GM19324 (cell line): ENCODE measurements around the gene GSTM3.
A peak's percentile ranks its signal among the peaks of the same experiment; 100 is the strongest.
"Not testable (repeated sequence)": the region's sequence is repeated elsewhere in the genome, so short reads cannot be mapped to it uniquely, and the experiment has no call there.

Source experiments
- ATAC-seq: cut with Tn5 transposase; IDR thresholded peaks from one replicate; pipeline ENCODE4 v1.9.1; 2021; ENCODE audit warnings: mild to moderate bottlenecking, moderate library complexity; ENCODE audit not compliant: unreplicated experiment, low FRiP score

The GSTM3 gene

DNA sequence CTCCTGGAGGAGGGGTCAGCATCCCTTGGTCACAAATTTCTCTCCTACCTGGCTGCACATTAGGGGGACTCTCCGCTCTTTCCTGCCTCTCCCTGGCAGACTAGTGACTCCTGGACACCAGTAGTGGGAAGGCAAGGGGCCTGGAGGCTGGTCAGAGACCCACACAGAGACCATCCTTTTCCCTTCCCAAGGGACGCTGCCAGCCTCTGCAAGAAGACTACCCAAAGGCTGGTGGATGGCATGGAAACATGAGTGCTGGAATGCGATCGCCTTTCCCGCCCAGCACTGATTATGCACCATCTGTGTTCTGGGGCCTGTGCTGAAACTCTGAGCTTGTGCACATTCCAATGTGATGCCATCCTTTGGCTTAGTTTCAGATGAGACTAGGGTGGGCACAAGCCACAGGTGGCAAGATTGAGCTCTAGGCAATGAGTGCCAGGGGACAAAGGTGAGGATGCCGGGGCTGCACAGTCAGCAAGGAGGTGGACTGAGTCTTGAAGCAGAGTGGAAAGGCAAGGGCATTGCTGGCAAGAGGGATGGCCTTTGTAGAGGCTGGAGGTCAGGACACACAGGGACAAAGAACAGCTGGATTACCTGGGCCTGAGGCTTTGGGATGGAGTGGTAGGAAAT lies 35.5 kb upstream of the GSTM3 start:
- no peak for ATAC-seq

DNA sequence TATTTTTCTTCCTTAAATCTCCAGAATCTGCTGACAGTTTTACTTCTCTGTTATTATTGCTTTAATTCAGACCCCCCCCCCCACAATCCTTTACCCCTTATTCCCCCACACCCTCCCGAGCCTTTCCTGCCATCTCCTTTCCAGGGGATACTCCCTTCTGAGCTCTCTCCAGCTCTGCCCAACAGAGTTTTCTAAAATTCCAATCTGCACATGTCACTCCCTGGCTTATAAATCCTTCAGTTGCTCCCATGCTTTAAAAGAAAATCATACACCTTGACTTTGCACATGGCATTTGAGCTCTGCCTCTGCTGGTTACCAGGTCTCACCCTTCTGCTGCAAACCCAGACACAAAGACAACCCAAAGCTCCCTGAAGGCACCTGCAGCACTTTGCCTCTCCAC lies 34.6 kb upstream of the GSTM3 start:
- ATAC-seq: no peak

DNA sequence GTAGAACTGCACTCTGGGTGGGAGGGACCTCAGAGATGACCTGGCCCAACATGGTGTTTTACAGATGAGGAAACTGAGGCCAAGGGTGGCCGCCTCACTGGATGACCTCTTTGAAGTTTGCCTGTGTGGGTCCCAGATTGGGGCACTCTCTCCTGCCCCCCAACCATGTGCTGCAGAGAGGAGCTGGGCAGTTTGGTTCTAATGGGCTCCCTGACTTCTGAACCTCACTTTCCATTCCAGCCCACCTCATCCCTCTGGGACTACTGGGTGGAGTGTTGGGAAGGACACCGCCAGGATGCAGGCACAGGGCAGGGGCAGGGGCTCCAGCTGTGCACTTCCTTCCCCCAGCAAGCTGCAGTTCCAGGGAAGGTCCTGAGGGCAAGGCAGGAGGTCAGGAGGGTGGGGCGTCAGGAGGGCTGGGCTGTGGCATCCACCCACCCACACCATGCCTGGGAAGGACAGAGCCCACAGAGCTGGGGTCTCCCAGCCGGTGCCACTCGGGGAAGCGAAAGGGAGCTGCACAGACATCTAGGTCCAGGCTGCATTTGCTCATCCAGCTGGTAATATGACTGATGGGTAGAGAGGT lies 33.2 kb upstream of the GSTM3 start:
- ATAC-seq: no peak

DNA sequence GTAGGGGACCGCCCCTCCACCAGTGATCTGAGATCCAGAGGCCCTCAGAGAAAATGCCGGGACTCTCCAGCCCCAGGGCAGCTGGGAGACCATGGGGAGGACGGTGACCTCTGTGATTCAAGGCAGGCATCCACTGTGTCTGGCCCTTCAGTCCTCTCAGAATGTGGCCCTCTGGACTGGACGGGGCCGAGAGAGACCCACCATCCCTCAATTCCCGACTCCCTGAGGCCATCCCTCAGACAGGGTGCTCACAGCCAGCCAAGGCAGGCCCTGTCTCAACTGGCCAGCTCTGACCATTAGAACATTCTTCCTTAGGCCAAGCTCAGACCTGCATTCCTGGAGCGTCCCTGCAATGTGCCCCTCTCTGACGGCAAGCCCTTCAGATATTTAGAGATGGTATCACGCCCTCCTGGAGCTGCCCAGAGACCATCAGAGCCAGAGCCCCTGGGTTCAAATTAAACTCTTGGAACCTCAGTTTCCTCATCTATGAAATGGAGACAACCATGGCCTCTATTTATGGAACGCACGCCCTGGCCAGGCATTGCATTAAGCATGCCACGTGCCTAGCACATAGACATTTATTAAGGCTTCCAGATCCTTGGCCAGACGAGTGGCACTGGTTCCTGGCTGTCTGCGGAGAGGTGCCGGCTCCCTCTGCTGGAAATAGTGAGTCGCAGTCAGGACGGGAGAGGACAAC lies 32.5 kb upstream of the GSTM3 start:
- ATAC-seq: peak; percentile 54

DNA sequence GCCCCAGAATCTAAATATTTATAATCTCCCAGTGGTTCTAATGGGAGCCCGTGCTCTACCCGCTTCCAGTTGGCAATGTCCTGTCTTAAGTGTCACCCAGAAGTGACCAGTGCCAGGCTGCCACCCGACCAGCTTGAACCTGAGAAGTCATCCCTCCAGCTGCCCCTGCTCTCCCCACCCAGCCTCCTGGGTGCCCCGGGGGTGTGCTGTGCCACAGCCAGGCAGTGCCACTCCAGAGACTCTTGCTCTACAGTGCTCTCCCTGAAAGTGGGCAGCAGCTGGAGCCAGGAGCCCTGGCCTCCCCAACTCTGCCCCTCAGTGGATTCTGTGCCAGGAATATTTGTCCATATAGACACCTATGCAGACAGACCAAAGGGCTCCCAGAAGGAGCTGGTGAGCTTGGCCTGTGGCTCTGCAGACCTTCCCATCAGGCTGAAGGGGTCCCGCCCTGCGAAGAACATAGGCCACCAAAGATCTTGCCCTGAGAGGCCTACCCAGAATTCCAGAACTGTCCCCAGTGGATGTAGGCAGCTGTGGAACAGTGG lies 31.9 kb upstream of the GSTM3 start:
- ATAC-seq: no peak

DNA sequence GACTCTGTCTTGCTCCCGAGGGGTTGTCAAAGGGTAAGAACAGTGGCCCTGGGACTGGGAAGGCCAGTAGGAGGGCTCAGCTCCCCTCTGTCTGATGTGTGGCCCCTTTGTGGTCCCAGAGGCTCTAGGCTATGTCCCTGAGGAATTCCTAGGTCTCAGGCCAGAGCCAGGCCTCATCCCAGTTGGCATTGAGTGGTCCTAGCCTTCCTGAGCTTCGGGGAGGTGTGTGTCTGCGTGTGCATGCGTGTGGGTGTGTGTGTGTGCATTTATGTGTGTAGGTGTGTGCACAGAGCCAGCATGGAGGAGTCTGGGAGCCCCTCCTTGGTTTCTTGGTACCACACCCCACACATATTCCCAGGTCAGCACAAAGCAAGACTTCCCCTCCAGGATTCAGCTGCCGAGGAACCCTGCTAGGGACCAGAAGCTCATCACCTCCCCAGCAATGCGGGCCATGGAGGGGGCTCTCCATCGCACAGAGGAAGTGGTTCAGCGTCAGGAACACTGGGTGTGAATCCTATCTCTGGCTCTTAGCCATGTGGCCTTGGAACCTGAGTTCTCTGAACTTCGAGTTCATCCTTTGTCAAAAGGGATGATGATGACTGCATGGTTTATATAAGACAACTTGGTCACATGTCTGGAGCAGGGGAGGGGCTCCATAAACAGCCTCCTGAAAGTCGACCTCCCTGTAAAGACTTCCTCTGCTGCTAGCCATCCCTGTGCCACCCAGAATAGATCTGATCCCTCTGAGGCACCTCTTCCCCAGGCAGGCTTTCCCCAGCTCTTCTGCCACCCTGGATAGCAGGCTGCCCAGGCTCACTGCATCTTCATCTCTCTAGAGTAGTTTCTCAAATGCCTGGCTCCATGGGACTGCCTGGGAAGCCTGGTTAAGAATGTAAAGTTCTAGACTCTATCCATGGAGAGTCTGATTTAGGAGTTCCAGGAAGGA lies 31.1 kb upstream of the GSTM3 start:
- ATAC-seq: no peak

DNA sequence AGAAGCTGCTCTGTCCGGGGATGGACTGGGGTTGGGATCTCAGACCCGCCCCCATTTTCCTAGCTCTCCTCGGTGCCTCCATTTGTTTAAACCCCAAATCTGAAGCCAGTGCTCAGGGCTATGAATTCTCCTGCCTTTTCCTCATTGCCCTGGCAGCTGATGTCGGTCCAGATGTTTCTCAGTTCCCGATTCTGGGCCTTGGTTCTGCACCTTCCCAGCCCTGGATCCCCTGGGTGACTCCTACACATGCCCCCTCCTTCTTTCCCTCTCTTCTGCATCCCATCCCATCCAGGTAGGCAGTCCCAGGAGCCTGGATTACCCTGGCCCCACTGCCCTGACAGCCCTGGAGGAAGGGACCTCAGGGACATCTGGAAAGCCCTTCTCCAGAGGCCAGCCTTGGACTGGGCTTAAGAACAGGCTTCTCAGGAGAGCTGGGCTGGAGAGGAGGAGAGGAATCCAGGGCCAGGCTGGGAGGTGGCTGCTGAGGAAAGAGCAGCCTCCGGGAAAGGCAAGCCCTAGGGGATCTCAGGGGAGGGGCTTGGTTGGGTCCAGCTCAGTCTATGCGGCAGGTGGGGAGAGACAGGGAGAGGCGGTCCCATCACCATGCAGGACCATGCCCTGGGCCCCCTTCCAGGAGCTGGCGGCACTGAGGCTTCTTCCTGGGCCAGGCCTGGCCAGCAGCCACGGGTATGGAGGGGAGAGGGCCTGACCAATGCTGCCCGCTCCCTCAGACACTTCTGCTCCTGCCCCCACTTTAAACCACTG lies 29.7 kb upstream of the GSTM3 start:
- ATAC-seq: no peak

DNA sequence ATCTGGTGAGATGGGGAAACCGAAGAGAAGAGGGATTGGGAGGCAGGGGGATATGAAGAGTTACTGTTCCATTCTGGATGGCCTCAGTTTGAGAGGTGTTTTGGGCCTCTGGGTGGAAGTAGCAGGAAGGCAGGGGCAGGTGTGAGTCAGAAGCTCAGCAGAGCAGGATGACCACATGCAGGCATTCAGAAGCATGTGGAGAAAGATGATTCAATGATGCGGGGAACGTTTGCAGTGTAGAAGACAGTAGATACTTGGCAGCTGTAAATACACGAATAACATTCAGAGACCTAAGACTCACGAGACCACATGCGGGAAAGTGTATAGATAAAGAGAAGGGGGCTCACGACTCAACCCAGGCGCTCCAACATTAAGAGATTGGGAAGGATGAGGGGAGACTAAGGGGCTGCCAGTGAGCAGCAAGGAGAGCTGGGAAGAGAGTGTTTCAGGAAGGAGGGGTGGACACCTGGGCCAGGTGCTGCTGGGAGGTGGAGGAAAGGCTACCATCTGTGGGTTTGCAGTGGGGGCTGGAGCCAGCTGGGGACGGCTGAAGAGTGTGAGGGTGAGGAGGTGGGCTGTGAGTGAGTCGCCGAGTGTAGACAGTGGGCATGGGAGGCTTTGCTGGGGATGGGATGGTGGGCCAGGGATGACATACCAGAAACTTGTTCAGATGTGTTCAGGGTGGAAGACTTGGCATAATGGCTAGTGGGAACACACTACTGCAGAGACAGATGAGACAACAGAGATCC lies 28.7 kb upstream of the GSTM3 start:
- no peak for ATAC-seq

DNA sequence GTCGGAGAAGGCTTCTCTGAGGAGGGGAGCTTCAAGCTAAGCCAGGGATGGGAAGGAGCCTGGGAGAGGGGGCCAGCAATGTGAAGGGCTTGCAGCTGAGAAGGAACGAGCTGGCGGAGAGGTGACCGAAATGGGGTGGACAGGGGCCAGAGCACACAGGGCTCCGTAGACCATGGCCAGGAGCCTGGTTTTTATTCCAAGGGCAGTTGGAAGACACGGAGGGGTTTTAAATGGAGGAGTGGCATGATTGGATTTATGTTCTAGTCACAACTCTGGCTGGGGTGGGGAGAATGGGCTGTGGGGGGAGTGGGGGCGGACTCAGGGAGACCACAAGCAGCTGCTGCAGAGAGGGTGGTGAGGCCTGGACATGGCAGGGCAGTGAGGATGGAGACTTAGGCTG lies 28.0 kb upstream of the GSTM3 start:
- no peak for ATAC-seq

DNA sequence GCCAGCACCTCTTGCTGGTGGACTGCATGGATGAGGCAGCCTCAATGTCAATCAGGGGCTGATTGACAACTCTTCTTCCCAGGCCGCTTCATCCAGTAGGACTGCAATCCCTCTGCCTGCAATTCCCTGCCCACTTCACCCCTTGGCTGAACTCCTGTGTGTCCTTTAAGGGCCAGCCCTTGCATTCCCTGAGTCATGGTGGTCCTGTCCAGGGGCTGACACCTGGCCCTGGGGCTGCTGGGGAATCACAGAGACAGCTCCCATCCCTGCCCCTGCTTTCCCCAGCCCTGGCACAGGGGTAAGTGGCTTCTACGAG lies 27.5 kb upstream of the GSTM3 start:
- no peak for ATAC-seq

DNA sequence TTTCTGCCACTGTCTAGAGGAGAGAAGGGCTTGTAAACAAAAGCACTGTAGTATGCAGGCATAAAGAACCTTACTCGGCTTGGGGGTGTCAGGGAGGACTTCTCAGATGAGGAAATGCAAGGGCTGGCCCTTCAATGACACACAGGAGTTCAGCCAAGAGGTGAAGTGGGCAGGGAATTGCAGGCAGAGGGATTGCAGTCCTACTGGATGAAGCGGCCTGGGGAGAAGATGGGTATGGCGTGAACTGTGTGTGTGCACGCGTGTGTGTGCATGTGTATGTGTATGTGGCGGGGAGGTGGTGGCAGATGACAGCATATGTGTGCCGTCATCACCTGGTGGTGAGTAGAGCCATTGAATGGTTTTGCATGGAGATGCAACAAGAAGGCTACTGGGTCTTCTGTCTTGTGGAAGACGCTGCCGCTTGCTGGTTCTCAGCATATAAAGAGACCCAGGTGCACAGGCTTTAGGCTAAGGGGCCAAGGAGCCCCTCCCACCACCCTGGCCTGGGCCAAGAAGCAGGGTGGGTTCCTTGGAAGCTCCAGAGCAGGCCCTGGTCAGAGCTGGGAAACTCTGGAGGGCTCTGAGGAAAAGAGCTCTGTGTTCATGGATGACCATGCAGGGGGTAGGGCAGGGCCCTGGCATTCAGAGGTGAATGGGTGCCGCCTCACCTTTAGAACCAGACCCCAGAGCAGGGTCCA lies 26.9 kb upstream of the GSTM3 start:
- no peak for ATAC-seq

DNA sequence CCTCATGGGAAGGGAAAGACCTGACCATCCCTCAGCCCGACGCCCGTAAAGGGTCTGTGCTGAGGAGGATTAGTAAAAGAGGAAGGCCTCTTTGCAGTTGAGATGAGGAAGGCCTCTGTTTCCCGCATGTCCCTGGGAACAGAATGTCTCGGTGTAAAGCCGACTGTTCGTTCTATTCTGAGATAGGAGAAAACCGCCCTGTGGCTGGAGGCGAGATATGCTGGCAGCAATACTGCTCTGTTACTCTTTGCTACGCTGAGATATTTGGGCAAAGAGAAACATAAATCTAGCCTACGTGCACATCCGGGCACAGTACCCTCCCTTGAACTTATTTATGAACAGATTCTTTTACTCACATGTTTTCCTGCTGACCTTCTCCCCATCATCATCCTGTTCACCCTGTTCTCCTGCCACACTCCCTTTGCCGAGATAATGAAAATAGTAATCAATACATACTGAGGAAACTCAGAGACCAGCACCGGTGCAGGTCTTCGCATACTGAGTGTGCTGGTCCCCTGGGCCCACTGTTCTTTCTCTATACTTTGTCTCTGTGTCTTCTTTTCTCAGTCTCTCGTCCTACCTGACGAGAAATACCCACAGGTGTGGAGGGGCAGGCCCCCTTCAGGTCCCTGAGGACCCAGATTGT lies 26.3 kb upstream of the GSTM3 start:
- not testable (repeated sequence) for ATAC-seq

DNA sequence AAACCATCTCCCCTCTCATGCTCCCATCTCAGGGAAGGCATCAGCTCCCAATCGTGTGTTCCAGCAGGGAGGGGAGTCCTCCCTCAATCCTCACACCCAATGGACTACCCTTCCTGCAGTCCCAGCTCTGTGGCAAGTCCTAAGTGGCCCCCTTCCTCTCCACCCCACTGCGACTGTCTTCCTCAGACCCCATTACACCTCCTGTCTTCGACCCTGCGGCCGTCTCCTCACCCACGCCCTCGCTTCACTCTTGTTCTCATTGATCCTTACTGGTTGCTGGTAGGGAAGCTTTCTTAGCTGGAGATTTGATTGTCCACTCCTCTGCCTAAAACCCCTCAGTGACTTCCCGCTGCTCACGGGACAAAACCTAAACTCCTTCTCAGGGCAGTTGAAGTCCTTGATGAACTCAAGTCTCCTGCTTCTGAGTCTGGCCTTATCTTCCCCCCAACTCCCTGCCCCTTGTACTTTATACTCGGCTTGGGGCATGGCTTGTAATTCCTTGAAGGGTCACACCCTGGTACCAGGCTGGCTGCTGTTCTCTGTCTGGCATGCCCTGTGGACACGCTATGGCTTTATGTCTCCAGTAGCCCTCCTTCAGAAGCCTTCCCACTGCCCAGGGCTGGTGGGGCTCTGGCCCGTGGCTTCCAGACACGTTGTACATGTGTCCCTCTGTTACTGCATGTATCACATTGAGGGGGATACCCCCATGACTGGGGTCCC lies 25.2 kb upstream of the GSTM3 start:
- no peak for ATAC-seq

DNA sequence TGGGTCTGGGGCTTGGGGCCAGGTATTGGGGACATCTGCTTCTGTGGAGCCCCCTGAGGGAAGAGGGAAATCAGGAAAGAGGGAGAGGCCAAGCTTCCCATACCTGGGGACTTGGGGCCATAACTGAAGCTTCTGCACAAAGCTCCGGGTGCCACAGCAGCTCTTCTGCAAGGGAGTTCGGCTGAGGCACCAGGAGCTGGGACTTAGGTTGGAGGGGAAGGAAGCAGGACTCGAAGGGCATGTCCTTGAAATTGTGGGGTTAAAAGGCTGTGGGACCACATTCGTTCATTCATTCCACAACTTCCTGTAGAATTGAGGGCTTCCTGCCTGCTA lies 24.6 kb upstream of the GSTM3 start:
- ATAC-seq: no peak

DNA sequence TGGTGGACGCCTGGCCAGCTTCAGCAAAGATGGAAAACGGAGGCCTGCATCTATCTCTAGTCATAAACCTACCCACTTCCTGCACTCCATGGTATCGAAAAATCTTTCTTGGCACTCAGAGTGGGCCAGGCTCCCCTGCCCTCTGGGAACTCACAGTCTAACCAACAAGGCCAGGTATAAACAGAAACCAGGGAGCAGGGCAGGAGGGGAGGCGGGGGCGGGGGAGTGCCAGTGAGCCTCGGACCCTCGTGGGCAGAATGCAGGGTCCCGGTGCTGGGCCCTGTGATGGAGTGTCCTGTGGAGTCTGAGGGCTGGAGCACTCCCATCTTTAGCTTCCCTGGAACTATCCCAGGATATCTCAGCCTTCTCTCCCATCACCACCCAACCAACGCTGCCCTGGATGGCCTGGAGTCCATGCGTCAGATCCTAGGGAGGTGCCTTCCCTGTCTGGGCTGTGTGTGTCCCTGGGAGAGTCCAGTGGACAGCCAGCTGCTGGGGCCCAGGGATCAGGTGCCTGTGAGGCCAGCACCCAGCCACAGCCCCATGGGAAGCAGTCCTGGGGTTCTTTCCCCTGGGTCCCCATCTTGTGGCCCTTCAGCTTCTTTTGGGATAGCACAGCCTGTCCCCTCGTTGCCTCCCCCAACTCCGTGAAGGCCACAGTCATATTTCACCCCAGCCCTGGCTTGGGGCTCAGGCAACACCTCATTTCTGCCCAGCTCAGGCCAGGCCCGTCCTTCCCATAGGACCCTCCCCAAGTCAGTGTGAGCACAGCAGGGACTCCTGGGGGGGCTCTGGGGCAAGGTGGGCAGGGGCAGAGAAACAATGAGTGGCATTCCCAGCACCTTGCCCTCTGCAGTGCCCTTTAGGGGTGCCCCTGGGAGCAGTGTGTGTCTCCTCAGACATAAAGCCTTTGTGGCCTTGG lies 24.0 kb upstream of the GSTM3 start:
- no peak for ATAC-seq

DNA sequence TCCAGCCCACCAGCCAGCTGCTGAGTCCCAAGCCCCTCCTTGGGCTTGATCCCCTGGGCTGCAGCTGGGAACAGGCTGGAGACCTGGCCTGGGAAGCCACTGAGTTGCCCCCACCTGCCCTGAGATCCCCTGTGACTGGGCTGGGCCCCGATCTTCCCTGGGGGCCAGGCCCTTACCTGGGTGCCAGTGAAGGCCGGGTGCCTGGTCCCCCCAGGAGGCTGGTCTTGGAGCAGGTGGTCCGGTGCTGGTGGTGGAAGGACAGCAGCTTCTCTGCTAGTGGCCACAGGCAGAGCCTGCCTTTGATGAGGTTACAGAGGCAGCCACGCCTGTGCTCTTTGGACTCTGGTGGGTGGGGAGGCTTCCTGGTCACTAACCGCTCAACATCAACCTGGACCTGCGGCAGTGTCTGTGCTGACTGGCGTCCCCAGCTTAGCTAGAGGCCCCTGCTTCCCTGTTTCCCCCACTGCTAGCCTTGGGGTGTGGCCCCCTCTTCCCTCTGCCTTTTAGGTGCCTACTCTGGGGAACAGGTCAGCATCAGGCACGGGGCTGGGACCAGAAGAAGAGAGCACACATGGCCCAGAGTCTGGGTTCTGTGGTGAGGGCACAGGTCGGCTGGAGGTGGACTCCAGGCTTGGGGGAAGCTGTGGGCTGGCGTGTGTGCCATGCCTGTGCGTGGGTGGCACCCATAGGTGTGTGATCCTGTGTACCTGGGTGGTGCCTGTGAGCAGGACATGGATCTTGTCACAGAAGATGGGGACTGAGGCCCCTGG lies 23.0 kb upstream of the GSTM3 start, which contains the start of gene EPS8L3:
TSS of gene EPS8L3 (minus strand) at position 278 of the 770 bp plus-strand sequence. CDS start 2,174 bp downstream, outside the sequence.
- ATAC-seq: no peak
